Neuronal stem cell (in vitro differentiated cells): Measurements from ENCODE around the gene PRPH2. TPM values are rescaled to one million over a fixed set of nuclear protein-coding genes. Genes with fewer than 3 reads are reported as not detected.

Experiments used
- small RNA-seq: library from polyadenylated mRNA; stranded (forward); fragments of <200 nt; extraction: miRNeasy Mini kit (QIAGEN cat#:217004); gene quantifications from one replicate; pipeline ENCODE3, GENCODE V24; 2013; ENCODE audit not compliant: insufficient read depth

PRPH2 gene

Small RNAs within 50 kb of the gene (small RNA-seq; reads per million reads assigned to genes)
- not detected for gene RNU6-890P
